ENCODE data around the gene BRICD5.

BRICD5 gene

DNA sequence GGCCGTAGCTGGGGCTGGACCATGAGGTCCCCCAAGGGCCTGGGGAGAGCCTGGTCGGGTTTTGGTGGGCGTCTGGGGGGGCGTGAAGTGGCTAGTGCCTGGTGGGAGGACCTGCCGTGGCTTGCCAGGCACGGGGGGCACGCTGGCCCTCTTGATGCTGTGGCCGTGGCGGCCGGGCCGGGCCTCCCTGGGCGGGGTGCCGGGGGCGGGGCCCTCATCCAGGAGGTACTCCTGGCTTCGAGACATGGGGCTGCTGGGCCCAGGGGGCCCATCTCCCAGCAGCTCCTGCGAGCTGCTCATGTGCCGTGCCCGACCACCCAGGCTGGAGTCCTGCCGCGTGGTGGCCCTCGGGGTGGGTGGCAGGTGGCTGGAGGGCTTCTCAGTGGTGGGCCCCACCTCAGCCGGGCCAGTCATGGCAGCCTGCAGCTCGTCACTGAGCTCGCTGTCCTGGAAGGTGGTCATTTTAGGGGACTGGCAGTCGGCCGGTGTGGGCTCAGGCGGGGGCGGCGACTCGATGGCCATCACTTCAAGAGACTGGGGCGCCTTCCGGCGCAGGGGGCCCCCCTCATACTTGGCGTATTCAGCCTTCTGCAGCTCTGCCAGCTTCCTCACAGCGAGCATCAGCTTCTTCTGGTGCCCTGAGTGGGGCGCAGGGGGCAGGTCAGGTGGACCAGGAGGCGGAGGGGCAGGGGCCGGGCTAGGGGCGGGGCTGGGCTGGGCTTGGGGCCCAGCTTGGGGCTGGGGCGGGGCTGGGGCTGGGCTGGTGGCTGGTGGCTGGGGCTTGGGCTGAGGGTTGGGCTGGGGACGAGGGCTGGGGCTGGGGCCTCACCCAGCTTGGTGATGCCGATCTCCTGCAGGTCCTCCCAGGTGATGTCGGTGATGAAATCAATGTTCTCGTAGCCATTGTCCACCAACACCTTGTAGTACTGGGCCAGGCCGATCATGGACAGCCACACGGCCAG is 29.4 kb downstream of the BRICD5 start:
- DNase-seq (ENCODE audit: low spot score): peak; percentile 69

GRCh38 chr16:2180461-2180860 is 30.2 kb downstream of the BRICD5 start:
- no peak for DNase-seq (ENCODE audit: low spot score)

DNA sequence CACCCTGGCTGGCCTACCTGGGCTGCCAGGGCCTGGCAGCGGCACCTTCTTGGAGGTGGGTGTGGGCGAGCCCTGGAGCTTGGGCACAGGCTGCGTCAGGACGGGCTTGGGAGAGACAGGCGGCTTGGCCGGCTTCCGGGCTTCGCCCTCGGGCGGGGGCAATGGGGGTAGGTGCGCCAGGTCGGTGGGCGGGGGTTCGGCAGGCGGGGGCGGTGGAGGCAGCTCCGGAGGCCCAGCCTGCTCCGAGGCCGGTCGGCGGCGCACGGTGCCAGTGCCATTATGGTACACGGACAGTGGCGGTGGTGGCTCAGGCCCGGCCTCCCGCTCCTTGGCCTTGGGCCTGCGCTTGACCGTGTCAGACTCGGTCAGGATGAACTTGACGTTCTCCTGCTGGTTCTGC is 31.1 kb downstream of the BRICD5 start:
- DNase-seq (ENCODE audit: low spot score): no peak

DNA sequence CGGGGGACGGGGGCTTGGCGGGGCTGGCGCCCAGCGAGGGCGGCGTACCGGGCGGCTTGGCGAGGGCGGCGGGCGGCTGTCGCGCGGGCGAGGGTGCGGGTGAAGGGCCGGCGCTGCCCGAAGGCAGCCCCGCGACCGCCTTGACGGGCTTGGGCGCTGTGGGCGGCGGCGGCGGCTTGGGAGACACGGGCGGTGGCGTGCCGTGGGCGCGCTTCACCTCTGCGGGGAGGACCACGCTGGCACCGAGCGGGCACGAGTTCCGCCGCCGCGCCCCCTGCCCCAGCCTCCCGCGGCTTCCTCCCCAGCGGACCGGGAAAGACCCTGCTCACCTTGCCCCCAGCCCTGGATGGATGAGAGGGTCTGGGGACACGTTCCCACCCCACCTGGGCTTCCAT is 31.6 kb downstream of the BRICD5 start:
- DNase-seq (ENCODE audit: low spot score): no peak

GRCh38 chr16:2178321-2179106 is 32.1 kb downstream of the BRICD5 start:
- DNase-seq (ENCODE audit: low spot score): peak; percentile 95

GRCh38 chr16:2177561-2177960 is 33.1 kb downstream of the BRICD5 start:
- no peak for DNase-seq (ENCODE audit: low spot score)

DNA sequence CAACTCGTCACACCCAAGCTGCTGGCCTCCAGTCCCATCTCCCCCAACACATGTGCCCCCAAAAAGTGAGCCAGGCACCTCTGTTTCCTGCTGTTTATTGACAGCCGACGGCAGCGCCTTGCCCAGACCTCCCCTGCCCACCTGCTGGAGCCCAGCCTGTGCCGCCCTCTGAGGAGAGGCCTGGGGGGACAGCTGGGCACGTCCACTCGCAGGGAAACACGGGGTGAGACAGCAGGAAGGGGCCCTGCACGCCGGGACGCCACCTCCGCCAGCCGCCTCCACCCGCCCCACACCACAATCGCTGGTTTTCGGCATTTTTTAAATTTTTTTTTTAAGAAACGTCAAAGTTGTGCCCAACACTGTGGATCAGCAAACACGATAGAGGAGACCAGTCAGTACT is 33.6 kb downstream of the BRICD5 start:
- no peak for DNase-seq (ENCODE audit: low spot score)

DNA sequence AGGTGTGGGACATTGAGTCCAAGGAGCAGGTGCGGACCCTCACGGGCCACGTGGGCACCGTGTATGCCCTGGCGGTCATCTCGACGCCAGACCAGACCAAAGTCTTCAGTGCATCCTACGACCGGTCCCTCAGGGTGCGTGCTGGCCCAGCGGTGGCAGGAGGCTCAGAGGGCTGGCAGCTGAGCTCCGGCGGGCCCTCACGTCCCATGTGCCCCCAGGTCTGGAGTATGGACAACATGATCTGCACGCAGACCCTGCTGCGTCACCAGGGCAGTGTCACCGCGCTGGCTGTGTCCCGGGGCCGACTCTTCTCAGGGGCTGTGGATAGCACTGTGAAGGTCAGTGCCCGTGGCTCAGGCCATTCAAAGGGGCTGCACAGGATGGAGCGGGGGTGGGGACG is 34.6 kb downstream of the BRICD5 start:
- no peak for DNase-seq (ENCODE audit: low spot score)

DNA sequence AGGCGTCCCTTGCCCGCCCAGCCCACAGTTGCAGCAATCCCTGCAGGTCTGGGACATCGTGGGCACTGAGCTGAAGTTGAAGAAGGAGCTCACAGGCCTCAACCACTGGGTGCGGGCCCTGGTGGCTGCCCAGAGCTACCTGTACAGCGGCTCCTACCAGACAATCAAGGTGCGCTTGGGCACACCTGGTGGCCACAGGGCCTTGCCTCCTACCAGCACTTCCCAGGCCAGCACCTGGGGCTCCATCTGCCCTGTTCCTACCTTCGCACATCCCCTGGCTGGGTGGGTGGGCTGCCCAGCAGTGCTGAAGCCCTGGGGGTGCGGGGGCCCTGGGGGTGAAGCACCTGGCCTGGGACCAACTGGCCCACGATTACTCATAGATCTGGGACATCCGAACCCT is 35.2 kb downstream of the BRICD5 start:
- DNase-seq (ENCODE audit: low spot score): no peak

DNA sequence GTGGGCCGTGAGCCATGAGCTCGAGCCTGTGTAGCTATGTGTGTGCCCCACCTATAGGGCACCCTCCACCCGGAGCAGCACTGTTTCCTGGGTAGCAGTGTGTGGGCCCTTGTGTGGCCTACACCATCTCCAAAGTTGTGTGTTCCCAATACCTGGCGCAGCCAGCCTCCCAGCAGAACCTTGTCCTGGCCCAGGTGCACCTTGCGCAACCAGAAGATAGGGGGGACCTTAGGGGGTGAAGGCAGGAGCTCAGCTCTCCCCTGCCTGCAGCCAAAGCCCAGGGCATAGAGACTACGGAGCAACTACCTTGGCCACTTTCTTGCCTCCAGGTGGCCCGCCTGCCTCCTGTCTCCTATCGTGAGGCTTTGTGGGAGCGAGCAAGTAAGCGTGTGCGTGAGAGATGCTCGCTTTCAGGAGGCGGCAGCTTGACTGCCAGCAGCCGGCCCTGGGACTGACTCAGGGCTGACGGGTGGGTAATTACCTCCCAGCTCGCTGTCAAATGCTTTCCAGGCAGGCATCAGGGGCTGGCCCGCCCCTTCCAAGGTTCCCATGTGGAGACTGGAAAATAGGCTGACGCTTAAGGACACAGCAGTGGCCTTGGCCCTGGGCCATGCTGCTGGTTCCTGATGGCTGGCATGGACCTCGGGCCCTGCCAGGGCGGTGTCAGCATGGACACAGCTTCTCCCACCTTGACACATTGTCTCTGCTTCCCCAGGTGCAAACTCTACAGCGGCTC is 36.1 kb downstream of the BRICD5 start:
- no peak for DNase-seq (ENCODE audit: low spot score)

- DNase-seq (ENCODE audit: low spot score): no peak
Measured at GRCh38 chr16:2173916-2174315, 36.7 kb downstream of the BRICD5 start.

DNA sequence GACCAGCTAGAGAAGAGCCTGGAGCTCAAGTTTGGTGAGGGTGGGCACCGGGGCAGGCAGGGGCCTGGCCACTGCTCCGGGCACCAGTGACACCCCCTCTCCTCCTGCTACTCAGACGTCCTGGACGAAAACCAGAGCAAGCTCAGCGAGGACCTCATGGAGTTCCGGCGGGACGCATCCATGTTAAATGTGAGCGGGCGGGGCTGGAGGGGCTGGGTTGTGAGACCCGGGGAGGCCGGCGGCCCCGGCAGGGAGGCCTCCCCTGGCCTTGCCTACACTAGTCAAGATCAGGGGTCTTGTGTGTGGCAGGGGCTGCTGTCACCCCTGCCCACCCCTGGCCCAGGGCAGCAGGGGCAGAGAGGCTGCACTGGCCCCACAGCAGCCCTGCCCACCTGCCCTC is 37.3 kb downstream of the BRICD5 start:
- no peak for DNase-seq (ENCODE audit: low spot score)

DNA sequence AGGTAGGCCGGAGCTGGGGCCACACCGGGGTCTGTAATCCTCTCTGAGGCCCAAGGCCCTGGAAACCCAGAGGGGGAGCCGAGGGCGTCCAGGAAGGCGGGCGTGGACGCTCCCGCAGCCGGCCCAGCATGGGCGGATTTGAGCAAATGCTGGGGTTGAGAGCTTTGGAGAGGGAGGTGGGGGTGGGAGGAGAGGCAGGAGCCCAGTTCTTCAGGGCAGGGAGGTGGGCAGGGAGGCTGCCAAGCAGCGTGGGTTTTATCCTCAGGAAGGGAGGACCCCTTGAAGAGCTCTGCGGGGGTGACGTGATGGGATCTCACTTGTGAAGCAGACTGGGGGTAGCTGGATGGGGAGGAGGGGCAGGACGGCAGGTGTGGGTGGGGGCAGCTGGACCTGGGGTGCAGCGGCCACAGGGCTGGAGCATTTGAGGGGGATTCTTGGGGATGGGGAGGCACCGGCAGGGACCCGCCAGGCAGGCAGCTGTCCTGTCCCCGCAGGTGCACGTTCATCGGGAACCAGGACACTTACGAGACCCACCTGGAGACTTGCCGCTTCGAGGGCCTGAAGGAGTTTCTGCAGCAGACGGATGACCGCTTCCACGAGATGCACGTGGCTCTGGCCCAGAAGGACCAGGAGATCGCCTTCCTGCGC is 37.9 kb downstream of the BRICD5 start:
- no peak for DNase-seq (ENCODE audit: low spot score)

GRCh38 chr16:2171601-2172178 is 39.0 kb downstream of the BRICD5 start:
- DNase-seq (ENCODE audit: low spot score): no peak

DNA sequence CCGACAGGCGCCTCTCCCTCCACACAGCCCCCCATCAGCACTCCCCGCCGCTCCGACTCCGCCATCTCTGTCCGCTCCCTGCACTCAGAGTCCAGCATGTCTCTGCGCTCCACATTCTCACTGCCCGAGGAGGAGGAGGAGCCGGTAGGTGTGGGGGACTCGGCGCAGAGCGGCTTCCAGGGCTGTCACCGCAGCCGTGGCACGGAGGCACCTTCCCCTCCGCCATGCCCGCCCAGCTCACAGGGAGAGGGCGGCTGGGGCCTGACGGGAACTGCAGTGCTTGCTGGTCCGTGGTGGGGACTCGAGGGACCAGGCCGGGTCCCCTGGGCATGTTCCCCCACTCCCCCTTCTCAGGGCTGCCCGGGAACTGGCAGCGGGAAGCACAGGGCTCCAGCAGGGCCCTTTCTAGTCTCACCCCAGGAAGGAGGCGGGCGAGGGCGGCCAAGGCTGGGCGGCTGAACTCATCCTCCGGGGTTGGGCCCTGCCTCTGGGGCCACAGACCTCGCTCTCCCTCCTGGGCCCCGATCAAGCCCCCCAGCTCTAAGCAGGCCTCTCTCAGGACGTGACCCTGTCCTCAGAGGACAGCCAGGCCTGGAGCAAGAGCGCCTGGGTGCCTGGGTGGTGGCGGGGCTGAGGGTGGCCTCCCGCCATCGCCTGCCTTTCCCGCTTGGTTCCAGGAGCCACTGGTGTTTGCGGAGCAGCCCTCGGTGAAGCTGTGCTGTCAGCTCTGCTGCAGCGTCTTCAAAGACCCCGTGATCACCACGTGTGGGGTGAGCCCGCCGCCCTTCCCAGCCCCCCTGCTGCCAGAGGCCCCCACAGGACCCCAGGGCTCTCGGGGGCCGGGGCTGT is 39.9 kb downstream of the BRICD5 start:
- no peak for DNase-seq (ENCODE audit: low spot score)

- DNase-seq (ENCODE audit: low spot score): no peak
Measured at GRCh38 chr16:2170080-2170479, 40.6 kb downstream of the BRICD5 start.

GRCh38 chr16:2167068-2167638 is 43.5 kb downstream of the BRICD5 start:
- no peak for DNase-seq (ENCODE audit: low spot score)

DNA sequence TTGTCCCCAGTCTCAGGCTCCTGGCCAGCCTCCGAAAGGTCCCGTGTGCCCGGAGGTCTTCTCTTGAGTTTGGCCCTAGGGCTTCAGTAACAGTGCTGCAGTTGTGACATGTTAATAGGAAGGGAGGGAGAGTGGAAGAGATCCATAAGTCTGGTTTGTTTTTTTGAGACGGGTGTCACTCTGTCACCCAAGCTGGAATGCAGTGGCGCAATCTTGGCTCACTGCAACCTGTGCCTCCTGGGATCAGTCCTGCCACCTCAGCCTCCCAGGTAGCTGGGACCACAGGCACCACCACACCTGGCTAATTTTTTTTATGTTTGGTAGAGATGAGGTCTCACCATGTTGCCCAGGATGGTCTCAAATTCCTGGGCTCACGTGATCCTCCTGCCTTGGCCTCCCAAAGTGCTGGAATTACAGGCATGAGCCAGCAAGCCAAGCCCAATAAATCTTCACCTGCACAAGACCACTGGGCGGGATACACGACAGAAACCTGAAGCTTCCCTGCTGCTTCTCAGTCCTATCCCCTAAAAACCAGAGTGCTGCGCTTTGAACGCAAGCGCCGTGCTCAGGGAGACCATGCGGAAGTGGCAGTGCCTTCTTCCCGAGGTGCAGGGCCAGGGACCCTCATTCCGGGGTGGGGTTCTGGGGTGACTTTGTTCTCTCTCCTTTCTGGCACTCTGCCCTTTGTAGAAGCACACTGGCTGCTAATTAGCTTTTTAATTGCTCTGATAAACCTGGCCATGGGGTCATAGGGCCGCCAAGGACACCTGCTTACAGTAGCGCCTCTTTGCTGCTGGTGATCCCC is 44.2 kb downstream of the BRICD5 start:
- DNase-seq (ENCODE audit: low spot score): no peak

DNA sequence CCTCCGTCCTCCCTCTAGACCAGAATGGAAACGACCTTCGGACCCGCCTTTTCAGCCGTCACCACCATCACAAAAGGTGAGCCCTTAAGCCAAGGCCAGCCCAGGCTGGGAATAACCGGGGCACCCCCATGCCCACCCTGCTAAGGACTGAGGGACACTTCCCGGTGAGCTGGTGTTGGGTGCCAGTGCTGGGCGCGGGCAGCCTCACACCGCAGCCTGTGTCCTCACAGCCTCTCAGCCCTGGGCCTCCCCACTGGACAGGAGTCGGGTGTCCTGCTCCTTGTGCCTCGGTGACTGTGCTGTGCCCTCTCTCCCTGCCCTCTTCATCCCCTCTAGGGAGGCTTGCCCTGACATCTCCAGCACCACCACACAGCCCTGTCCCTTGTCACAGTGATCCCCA is 44.8 kb downstream of the BRICD5 start:
- DNase-seq (ENCODE audit: low spot score): no peak
